ENCODE data around the gene WDFY2.

Gene WDFY2

DNA sequence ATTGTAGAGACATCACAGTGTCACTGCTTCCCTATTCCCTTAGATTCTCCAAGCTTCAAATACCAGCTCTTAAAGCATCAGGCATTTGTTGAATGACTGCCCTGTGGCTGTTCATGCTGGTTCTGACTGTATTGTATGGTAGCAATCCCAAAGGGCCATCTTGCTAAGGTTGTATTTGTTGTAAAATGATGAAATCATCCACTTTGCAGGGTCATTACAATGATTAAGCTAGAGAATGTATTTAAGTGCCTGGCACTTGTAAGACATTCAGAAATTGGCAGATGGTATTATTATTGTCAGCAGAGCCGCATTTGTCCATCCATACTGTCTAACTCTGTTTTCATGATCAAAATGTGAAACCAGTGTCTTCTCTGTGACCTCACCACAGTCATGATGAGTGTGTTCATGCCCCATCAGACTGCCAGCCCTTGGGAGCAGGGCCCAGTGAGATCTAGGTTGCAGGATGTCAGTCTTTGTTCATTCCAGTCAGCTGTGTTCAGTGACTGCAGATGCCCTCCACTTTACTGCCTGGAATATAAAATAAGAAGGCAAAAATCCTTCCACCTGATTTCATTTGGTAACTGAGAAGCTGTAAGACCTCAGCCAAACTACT lies 133.6 kb downstream of the WDFY2 start:
- DNase-seq, result peak; percentile 74

DNA sequence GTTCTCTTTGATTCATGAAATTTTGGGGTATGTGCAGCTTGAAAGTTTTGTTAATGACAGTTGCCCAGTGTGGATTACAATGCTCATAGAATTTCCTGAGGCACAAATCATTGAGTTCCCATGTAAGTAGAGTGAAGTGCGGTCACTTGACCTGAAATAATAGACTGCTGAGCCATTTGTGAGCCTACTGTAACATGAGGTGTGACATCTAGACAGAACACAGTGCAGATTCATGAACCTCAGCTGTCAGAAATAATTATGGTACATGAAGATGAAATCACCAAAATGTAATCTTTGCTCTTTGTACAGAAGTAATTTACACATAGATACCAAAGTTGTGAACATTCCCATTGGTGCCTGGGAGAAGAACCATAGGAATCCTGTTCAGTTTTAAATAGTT lies 135.1 kb downstream of the WDFY2 start:
- DNase-seq, result peak; percentile 41

DNA sequence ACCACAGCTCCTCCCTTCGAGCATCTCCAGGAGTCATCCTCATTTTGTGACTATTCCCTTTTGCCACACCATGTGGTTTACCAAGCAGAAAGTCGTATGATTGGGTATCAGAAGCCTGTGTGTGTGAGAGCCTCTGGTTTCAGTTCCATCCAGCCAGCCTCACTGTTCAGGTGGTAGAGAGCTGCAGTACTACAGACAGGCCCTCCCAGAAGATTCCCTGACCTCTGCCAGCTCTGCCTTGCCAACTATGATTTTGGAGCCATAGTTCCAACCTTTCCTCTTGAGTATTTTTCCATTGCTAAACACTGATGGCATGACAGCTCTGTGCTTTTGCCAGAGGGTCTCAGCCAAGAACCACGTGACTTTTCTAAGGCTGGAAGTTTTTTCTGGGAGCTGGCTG lies 137.2 kb downstream of the WDFY2 start:
- DNase-seq, result no peak

DNA sequence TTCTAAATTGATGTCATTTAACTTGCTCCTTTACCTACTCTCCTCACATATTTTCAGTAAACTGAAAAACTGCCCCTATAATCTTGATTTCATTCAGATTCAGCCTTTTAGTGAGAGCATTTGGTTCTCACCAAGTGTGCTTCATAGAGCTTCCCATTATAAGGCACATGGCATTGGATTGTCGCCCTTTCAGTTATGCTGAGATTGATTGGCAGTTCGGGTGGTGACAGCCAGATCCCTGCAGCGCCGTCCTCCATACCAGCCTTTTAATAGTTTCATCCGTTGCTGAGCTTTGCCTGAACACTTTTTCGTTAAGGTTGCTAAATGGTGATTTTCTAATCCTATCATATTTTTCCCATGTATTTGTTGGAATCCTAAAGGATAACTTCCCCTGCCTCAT lies 139.3 kb downstream of the WDFY2 start:
- DNase-seq, result no peak

DNA sequence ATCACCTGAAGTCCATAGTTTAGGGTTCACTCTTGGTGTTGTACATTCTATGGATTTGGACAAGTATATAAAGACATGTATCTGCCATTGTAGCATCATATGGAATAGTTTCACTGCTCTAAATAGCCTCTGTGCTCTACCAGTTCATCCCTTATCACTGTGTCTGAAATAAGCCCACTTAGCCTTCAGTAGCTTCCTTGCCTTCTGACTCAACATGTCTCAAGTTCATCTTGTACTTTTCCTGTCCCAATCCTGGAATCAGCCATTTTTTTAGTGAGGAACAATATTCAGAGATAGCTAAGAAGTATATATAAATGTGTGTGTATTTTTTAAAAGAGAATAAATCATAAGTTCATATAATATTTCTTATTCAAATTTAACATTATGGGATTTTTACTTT lies 140.5 kb downstream of the WDFY2 start:
- no peak for DNase-seq

DNA sequence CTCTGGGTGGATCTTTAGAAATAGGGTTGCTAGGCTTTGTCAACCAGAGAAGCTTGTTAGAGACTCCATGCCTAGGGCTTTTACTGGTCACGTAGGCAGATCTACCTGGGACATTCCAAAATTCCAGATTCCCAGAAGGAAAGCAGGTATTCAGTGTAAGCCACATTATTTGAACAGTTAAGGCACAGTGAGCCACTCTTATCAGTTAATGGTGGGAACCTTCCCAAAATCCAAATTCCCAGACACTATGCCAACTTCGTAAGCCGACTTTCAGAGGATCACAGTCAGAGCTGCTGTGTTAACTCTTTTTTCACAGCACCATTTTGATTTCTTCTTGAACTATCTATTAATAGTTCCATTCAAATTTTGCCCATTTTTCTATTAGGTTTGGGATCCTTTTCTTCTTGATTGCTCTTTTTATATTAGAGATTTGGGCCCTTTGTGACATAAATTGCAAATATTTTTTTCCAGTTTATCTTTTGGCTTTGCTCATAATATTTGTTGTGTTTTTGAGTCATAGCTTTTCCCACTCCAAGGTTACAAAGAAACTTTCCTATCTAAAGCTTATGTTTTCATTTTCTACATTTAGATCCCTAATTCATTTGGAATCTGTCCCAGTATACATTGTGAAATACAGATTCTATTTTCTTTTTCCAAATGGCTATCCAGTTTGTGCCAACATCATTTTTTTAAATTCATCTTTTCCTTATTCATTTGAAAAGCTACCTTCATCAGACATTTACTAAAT lies 142.4 kb downstream of the WDFY2 start:
- no peak for DNase-seq

DNA sequence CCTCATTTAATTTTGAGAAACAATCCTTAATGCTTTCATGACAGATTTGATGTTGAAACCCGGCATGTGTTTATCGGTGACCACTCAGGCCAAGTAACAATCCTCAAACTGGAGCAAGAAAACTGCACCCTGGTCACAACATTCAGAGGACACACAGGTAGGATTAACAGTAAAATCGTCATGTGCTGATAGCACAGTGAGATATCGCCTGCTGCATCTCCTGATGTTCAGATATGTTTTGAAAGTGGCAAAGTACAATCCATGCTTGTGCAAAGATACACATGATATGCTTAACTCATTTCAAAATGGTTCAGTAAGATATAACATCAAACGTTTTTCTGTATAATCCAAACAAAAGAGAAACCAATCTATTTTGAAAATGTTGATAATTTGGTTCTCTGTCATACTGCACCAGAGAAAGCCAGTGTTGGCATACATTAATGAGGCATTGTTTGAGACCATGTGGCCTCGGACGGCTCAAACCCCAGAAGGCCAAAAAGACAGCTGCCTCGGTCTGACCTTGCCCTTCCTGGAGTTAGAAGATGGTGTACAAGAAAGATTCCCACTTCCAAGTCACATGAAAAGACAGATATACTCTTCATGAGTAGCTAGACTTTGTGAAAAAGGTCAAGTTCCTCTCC lies 143.5 kb downstream of the WDFY2 start:
- no peak for DNase-seq

DNA sequence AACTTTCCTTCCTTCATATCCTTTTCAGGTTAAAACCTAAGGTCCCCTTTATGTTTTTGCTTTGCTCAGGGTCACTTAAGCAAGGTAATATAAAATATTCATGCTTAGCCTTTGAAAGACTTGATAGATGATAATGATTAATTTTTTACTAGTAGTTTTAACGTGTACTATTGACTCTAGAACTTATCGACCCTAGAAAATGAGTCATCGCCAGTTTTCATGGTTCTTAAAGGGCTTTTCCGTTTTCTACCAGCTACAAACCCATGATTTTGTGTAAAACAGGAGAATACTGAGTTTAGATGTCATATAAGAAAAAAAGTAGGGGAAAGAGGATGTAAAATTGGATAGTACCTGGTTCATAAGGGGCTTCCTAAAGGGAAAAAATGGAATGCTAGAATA lies 144.0 kb downstream of the WDFY2 start:
- DNase-seq, result no peak

DNA sequence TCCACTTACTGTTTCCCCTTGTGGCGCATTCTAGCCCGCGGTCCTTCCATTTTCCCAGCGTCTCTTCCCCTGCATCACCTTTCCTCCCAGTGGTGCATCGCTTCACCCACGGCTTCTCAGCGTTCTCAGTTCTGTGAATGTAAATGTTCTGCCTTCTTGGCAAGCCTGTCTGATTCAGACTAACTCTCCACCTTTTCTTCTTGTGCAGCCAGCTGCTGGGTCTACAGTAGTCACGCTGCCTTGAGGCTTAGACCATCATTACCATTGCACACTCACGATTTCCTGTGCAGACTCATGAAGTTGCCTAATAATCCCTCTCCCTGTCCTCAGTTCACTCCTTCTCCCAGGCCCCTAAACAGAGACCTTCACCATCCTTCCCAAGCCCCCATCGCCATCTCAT lies 144.7 kb downstream of the WDFY2 start:
- DNase-seq, result no peak

DNA sequence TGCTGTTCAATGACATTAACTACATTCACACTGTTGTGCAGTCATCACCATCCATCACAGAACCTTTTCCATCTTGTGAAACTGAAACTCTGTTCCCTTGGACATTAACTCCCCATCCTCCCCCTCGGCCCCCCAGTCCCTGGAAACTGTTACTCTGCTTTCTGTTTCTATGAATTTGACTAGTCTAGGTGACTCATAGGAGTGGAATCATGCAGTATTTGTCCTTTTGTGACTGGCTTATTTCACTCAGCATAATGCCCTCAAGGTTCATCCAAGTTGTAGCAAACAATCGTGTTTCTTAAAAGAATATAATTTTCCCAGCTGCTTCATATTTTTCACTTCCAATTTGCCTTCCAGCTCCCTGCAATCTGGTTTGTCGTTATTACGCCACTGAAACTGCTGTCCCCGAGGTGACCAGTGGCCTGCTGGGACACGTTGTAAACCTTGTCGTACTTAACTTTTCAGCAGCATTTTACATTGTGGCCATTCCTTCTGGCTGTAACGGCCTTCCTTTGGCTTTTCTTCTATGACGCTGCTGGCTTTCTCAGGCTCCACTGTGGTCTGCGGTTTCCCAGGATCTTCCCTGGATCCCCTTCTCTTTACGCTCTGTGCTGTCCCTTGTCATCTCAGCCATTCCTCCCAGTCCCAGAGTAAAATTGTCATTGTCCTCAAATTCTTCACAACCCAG lies 145.7 kb downstream of the WDFY2 start:
- no peak for DNase-seq

DNA sequence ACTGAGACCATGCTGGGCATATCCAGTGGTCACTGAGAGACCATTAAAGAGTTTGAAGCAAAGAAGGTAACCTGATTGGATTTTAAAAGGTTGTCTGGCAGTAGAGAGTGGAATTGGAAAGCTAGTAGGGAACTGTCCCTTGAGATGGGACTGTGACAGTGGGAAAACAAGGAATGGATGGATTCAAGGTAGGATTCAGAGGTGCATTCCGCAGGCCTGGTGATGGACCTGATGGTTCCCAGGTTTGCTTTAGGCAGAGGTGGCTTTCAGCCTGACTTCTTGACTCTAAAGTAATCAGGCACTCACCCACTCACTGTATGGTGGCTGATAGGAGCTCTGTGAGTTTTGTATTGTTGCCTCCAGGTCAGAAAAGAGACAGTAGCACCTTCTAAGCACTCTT lies 146.7 kb downstream of the WDFY2 start:
- DNase-seq, result no peak

DNA sequence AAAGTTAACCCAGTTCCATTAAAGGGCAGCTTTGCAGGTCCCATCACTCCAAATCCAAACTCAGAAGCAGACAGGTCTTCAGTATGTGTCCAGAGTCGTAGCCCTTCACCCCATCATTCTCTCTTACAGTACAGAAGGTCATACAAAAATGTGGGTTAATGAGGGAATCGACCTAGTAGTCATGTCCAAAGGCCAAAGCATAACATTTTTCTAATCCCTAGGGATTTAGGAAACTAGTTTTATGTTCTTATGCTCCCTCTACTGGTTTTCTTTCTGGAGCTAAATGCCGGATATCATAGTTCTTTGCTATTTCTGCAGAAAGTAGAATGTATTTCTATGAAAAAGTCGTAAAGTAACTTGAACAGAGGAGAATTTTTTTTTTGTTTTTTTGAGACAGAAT lies 147.5 kb downstream of the WDFY2 start:
- DNase-seq, result no peak

DNA sequence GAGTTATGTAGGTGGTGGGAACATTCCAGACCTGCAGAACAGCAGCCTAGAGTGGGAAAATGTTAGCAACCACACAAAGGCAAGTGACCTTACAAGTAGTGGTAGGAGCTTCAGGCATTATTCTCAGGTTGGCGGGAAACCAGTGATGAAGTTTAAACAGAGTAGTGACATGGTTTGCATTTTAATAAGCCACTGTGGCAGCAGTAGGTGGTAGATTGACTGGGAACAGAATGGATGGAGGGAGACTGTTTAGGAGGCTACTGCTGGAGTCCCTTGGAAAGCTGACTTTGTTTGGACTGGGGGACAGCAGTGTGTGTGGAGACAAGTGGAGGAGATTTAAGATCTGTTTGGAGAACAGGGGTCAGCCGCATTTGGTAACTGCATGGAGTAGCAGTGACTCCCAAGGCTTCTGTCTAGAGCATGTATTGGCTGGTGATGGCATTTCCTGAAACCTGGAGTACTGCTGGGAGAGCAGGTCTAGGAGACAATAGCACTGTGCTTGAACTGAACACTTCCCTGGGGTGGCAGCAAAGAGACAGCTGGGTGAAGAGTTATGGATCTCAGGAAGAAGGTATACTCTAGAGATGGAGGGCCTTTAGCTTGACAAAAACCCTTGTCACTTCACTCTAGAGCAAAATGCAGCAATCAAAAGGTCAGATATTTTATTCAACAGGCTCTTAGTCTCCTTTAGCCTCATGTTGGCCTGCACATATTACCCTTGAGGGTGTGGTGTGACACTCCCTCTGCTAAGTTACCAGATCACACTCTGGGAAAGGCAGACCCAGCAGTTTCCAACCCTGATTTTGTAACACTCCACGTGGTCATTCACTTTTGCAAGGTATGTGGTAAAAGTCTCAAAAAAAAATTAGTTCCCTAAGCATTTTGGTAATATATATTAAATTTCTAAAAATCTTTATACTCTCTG lies 149.4 kb downstream of the WDFY2 start:
- DNase-seq, result no peak

DNA sequence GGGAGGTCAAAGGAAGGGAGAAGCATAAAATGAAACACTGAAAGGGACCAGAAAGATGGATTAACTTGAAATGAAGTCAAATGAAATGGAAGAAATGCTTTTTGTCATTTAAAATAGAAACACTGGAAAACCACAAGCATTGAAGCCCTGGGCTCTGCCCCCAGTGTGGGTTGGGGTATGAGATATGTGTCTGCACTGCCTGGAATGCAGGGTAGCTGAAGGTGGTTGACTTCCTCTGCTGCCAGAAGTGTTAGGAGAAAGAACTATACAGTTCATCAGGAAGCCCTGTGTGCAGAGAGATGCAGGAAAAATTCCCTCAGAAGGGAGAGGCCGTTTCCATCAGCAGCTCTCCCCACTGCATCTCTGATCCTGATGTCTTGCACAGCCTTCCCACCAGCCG lies 150.5 kb downstream of the WDFY2 start:
- no peak for DNase-seq

DNA sequence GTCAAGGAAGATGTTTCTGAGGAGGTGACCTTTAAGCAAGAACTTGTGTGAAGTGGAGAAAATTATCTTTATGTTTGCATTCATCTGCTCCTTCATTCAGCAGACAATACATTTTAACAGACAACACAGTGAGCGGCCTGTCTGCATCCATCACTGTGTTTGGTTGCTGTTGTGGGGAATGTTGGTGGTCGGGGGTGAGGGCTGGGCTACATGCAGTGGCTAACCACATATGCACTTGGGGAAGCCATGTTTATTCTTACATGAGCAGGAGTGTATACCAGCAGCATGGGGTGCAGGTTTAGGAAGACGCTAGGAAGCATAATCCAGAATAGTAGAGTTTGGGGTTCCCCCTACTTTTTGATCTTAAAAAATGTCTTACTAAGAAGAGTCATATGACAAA lies 153.3 kb downstream of the WDFY2 start:
- no peak for DNase-seq

DNA sequence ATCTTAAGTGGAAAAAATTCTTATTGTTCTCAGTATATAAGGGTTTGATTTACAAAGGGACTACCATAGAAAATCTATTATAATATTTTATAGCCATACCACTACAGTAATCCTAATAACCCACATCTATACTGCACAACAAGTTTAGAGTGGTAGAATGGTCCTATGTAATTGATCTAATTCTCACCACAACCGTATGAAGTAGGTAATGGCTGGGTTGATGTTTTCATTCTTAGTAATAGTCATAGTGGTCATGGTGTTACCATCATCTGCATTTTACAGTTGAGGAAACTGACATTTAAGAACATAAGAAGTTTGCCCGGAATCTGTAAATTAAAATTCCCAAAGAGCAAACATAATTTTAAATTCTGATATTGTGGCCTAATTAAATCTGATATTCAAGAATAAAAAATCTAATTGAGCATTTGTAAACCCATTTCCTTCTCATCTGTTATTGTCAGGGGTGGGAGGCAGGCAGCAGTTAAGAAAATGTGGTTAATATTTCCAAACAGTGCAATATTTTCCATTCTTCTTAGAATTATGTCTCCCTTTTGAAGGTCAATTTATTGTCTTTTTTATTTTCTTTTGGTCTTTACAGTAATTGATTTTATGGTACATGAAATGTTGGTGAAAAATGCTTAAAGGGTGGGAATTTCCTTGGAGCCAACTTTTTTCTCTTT lies 154.1 kb downstream of the WDFY2 start:
- DNase-seq, result no peak

DNA sequence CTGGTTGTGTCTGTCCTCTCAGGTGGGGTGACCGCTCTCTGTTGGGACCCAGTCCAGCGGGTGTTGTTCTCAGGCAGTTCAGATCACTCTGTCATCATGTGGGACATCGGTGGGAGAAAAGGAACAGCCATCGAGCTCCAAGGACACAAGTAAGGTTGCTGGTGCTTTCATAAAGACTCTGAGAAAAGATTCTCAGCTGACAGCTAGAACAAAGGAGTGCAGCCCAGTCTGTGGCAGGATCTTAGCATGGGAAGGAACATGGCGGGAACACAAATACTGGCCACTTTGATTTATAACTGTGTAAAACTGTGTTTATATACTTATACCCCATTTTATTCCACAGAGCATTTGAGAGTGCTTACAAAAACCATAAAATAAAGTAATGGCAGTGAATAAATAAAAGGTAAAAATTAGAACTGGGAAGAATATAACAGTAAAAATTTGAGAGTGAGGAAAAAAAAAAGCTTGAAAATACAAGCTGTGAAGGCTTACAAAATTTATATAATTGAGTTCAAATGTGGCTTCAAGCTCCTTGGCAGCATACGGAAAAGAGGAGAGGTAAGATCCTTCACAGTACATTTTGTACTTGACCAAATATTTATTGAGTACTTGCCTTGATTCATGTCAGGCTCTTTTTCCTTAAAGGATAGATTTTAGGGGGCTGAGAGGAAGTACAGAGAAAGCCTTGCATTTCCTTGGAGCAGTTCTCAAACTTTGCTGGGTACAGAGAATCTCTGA lies 154.9 kb downstream of the WDFY2 start:
- no peak for DNase-seq

DNA sequence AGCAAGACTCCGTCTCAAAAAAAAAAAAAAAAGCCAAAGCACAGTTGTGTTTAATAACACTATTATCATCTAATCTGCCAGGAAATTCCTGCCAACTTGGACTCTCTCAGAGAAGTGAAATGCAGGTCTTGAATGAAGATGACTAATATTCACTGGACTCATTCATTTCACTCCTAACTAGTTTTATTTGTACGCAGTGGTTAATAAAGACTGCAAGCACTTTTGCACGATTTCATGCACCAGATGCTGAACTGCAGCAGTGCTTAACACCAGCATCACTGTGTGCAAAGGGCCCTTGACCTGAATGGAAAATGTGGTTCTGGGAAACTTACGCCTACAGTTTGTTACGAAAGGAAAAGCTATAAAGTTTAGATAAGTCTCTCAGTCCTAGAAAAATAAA lies 156.4 kb downstream of the WDFY2 start:
- no peak for DNase-seq

DNA sequence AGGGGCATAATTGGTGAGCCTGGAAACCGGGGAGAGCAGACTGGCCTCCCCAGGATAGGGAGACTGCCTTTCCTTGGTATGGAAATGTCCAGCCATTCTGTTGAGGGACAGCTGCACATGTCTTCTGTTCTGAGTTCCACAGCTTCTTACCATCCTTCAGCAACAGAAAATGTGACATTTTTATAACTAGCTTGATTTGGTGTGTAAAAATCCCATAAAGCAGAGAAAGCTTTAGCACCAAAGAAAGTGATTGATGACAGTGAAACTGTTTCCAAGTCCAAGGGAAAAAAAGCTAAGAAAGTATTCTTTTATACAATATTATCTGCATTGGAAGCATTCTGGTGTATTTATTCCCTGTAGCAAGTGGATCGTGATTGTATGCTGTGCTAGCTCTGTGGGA lies 157.8 kb downstream of the WDFY2 start:
- no peak for DNase-seq

DNA sequence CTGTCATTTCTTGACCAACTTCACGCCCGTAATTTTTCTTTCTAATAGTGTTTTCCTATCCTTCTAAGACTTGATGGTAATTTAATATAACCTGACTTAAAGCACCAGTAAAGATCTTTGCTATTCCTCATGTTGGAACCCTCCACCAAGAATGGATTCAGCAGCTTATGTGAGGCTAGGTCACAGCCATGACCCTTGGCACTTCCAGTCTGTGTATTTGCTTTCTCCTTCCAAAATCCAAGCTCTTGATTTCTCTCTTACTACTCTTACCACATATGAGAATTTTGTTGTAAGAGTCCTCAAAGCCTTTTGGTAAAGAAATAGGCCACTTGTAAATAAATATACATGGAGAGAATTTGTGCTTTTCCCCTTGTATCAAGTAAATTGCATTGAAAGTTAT lies 158.3 kb downstream of the WDFY2 start:
- DNase-seq, result no peak

DNA sequence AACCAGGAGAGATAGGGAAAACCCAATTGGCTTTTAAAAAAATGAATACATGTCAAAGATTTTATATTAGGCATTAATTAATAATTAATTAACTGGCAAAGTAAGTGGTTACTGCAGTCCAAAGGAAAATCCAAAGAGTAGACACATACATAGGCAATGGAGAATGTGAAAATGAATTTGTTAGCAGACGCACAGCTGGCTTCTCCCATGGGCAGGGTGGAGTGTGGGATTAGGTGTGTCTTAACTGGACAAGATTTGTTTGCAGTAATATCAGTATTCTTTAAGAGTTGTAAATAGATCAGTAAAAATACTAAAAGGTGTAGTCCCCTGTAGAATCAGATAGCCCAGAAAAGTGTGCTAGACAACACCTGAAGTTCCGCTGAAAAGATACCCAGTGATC lies 161.0 kb downstream of the WDFY2 start:
- DNase-seq, result no peak
